Spleen (tissue), 13 donors: ENCODE data around the gene APOL3. TPM values are rescaled to one million over a fixed set of nuclear protein-coding genes. Genes with fewer than 3 reads are reported as not detected.
"Not testable (repeated sequence)": the region's sequence is repeated elsewhere in the genome, so short reads cannot be mapped to it uniquely, and the experiment has no call there.

Source experiments
- DNase-seq: peaks from one replicate; pipeline ENCODE4 v3.0.0-alpha.2; 2020
- H3K27ac ChIP-seq, 8 donors: fragments of 200-600 bp; sonication (generic) in 7 of 8; 1 replicate in 4 of 8; 2 replicates in 4 of 8; pipeline versions ENCODE4 v1.5.0 to v1.8.0; 2016 to 2021; ENCODE audit warnings: inconsistent platforms in 4 of 8, mild to moderate bottlenecking in 4 of 8, moderate library complexity in 1 of 8
- H3K27me3 ChIP-seq, 7 donors: fragments of 200-600 bp; sonication (generic) in 6 of 7; replicated peaks in 1 of 7; 1 replicate in 4 of 7; 2 replicates in 3 of 7; pipeline versions ENCODE4 v1.5.0 to v1.8.0; 2016 to 2021; ENCODE audit warnings: inconsistent platforms in 3 of 7, mild to moderate bottlenecking in 1 of 7
- H3K36me3 ChIP-seq, 6 donors: fragments of 200-600 bp; sonication (generic) in 5 of 6; 1 replicate in 4 of 6; 2 replicates in 2 of 6; pipeline versions ENCODE4 v1.5.0 to v1.8.0; 2016 to 2021; ENCODE audit warnings: inconsistent platforms in 2 of 6
- H3K4me1 ChIP-seq, 6 donors: fragments of 200-600 bp; sonication (generic) in 5 of 6; 1 replicate in 3 of 6; 2 replicates in 3 of 6; pipeline versions ENCODE4 v1.5.0 to v1.8.0; 2016 to 2021; ENCODE audit warnings: inconsistent platforms in 3 of 6
- H3K4me3 ChIP-seq, 8 donors: fragments of 200-600 bp; sonication (generic) in 7 of 8; 1 replicate in 4 of 8; 2 replicates in 4 of 8; pipeline versions ENCODE4 v1.5.0 to v1.8.0; 2016 to 2021; ENCODE audit warnings: inconsistent platforms in 4 of 8, mild to moderate bottlenecking in 4 of 8, moderate library complexity in 2 of 8
- H3K9me3 ChIP-seq, 8 donors: fragments of 200-600 bp; sonication (generic) in 7 of 8; 1 replicate in 4 of 8; 2 replicates in 4 of 8; pipeline versions ENCODE4 v1.5.0 to v1.8.0; 2016 to 2021; ENCODE audit warnings: inconsistent platforms in 4 of 8
- CTCF ChIP-seq, 11 experiments: fragments of 200-600 bp in 7 of 11; fragments of 450-650 bp in 4 of 11; sonication (generic) in 4 of 11; IDR thresholded peaks in 8 of 11; conservative IDR thresholded peaks in 3 of 11; 1 replicate in 7 of 11; 2 replicates in 4 of 11; pipeline versions ENCODE4 v1.4.0 to v1.8.0; 2016 to 2021; ENCODE audit warnings: antibody characterized with exemption in 11 of 11, inconsistent platforms in 4 of 11, mild to moderate bottlenecking in 1 of 11
- POLR2A ChIP-seq, 3 donors: fragments of 450-650 bp; IDR thresholded peaks; one replicate each; pipeline ENCODE4 v1.5.1; 2017; ENCODE audit warnings: antibody characterized with exemption in 3 of 3, mild to moderate bottlenecking in 1 of 3
- POLR2AphosphoS5 ChIP-seq, 3 donors: sonication (generic); formaldehyde crosslinking; IDR thresholded peaks; one replicate each; pipeline ENCODE4 v1.5.1; 2017; ENCODE audit warnings: antibody characterized with exemption in 3 of 3
- WGBS, 5 donors: extraction: QIAGEN DNeasy Blood & Tissue Kit in 3 of 5; methylation state at CpG; one replicate each; pipeline versions ENCODE4 v1.1.5 to v1.1.7; 2013 to 2018; 5-methylcytosine and 5-hydroxymethylcytosine counted together
- intact Hi-C: fragments of 100-400 bp; cut with DNase I; formaldehyde crosslinking; loops from one replicate; pipeline ENCODE4 v1.15.0; 2023; ENCODE audit warnings: low total_unique reads
- long read RNA-seq, 2 donors: transcript quantifications; one replicate each; lab custom pipeline, GENCODE V29; 2026
- polyA plus RNA-seq, 3 donors: library from polyadenylated mRNA; stranded (reverse); fragments of 200-250 nt; gene quantifications; one replicate each; pipeline ENCODE4 v1.2.1, GENCODE V29; 2013
- total RNA-seq, 7 donors: library from RNA; depleted of rRNA in 3 of 7; stranded (reverse); fragments of >200 nt in 3 of 7; fragmentation: NEBNext Ultra II Directional in 4 of 7; extraction: Animal tissue kit (Norgen Biotek cat#: 25700) in 4 of 7; gene quantifications; one replicate each; pipeline versions ENCODE4 v1.1.0 to v1.2.1, GENCODE V29; 2016 to 2021
- donor health status: healthy with polysubstance abuse.
- donor health status: DM: no; HTN: no; CAD: no; lungs with moderate emphysema.
- donor health status: DM: no; HTN: no; CAD: no.
- donor health status: Bipolar disorder and iron deficiency.
- donor health status: healthy.
- donor health status: DM: no; HTN: no; CAD: no.
- donor health status: DM: yes; HTN: yes; CAD: no.

Gene APOL3, protein sequence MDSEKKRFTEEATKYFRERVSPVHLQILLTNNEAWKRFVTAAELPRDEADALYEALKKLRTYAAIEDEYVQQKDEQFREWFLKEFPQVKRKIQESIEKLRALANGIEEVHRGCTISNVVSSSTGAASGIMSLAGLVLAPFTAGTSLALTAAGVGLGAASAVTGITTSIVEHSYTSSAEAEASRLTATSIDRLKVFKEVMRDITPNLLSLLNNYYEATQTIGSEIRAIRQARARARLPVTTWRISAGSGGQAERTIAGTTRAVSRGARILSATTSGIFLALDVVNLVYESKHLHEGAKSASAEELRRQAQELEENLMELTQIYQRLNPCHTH
- total RNA-seq (100 to 1,000 TPM in 5 of 7 donors, 10 to 100 TPM in 2; 82.7 to 146 (median 119) TPM), polyA plus RNA-seq (10 to 100 TPM; 32.6 to 88.3 (median 49.9) TPM)
- long read RNA-seq, donor 1, transcript APOL3-205 (4 exons, 2,214 nt), result major isoform, 8 of 9 reads
- long read RNA-seq, donor 1, partial matches to known transcripts, result 0 of 9 reads
- long read RNA-seq, donor 1, other reads (novel, unspliced or antisense), result 0 of 9 reads
- long read RNA-seq, donor 2, partial matches to known transcripts, result 0 of 6 reads
- long read RNA-seq, donor 2, other reads (novel, unspliced or antisense), result 0 of 6 reads

DNA sequence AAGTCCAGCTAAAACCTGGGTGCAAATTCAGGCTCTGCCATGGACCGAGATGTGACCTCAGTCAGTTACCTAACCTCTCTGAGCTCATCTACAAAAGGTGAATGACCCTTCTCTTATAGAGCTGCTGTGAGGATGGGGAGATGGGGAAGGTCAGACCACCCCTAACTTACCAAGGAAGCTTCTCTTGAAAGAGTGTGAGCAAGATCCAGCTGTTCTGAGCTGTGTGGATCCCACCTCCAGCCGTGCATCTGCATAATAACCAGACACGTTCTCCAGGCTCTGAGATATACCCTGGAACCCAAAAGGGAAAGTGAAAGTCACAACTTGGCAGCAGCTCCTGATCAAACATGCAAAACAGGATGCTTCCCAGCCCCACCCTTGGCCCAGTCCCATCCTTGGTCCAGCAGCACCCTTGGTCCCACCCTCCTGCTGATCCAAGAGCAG lies at the start of gene APOL3:
Gene APOL3, minus strand, starts transcription at position 257 of the 444 bp plus-strand sequence. CDS start 11,700 bp downstream, outside the sequence.
- intact Hi-C loops, result no loop called here
- peak within 1 kb of the TSS; percentile 44 to 84 (median 56) for H3K4me3 ChIP-seq

DNA sequence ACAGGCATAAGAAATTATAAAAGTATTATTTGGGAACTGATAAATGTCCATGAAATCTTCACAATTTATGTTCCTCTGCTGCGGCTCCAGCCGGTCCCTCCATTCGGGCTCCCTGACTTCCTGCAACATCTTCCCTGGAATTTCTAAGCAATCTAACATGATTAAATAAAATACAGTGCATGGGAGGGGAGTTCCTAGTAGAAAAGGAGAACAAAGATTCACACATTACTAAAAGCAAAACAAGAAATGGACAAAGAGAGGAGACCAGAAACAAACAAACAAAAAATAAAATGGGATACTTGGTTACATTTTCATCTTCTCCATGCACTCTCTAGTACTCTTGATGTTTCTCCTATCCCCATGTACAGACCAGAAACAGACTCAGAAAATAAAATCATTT lies 49.7 kb upstream of the APOL3 start:
- peaks cover 6 to 60% (median 32%) of the 10 kb centered on the region in 6 donors for H3K4me1 ChIP-seq

More for the DNA sequence above, at the start of gene APOL3:
- 0 to 11% (median 6%) methylated on average over 2 to 3 of the region's 3 CpGs for WGBS, 5 donors
- Histone ChIP-seq H3K9me3 (no peaks in the 10 kb centered on the region), H3K4me1 (peaks cover 32 to 100% (median 86%) of the 10 kb centered on the region in 6 donors), H3K27me3 (no peaks in the 10 kb centered on the region), H3K36me3 (peaks cover 0 to 5% (median 0%) of the 10 kb centered on the region in 6 donors), H3K27ac (peak within 1 kb of the TSS; percentile 77 to 96 (median 90))
- TF ChIP-seq CTCF (IDR thresholded peaks at IDR 0.05 in 8 of 11, conservative IDR thresholded peaks at IDR 0.05 in 3 of 11) (no peak), POLR2A (IDR thresholded peaks at IDR 0.05) (peak in 2 of 3 donors; percentile 65 to 95), POLR2AphosphoS5 (IDR thresholded peaks at IDR 0.05) (peak in 2 of 3 donors; percentile 79 to 92)
- DNase-seq, result peak; percentile 87

DNA sequence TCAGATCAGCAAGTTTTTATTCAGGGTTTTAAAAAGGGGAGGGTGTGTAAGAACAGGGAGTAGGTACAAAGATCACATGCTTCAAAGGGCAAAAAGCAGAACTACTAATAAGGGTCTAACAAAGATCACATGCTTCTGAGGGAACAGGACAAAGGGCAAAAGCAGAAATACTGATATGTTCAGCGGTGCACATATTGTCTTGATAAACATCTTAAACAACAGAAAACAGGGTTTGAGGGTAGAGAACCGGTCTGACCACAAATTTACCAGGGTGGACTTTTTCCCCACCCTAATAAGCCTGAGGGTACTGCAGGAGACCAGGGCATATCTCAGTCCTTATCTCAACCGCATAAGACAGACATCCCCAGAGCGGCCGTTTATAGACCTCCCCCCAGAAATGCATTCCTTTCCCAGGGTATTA lies 48.9 kb upstream of the APOL3 start:
- H3K4me1 ChIP-seq, result peaks cover 6 to 60% (median 32%) of the 10 kb centered on the region in 6 donors
- DNase-seq, intact Hi-C loops, H3K4me3 ChIP-seq, H3K27me3 ChIP-seq, H3K27ac ChIP-seq, H3K36me3 ChIP-seq: not testable (repeated sequence)
- H3K9me3 ChIP-seq, result peaks cover 0 to 15% (median 0%) of the 10 kb centered on the region in 8 donors
- 60 to 79% (median 71%) methylated on average over 5 of the region's 5 CpGs for WGBS, 5 donors

More for the DNA sequence above, 49.7 kb upstream of the APOL3 start:
- Histone ChIP-seq H3K4me3 (no peak overlapping the region), H3K36me3 (no peaks in the 10 kb centered on the region), H3K27me3 (no peaks in the 10 kb centered on the region), H3K9me3 (peaks cover 0 to 15% (median 0%) of the 10 kb centered on the region in 8 donors), H3K27ac (peak overlapping the region in 1 of 8 donors; percentile 41)
- no peak for DNase-seq
- TF ChIP-seq POLR2AphosphoS5 (IDR thresholded peaks at IDR 0.05) (no peak), POLR2A (IDR thresholded peaks at IDR 0.05) (no peak), CTCF (IDR thresholded peaks at IDR 0.05 in 8 of 11, conservative IDR thresholded peaks at IDR 0.05 in 3 of 11) (no peak)
- 61 to 83% (median 73%) methylated on average over 3 of the region's 3 CpGs for WGBS, 5 donors
- intact Hi-C loops, result no loop called here

- WGBS, 5 donors, result 88 to 100% (median 97%) methylated on average over 1 of the region's 1 CpG
- TF ChIP-seq POLR2AphosphoS5 (IDR thresholded peaks at IDR 0.05) (no peak), CTCF (IDR thresholded peaks at IDR 0.05 in 8 of 11, conservative IDR thresholded peaks at IDR 0.05 in 3 of 11) (no peak), POLR2A (IDR thresholded peaks at IDR 0.05) (no peak)
- H3K27me3 ChIP-seq, result no peaks in the 10 kb centered on the region
- peaks cover 6 to 55% (median 32%) of the 10 kb centered on the region in 6 donors for H3K4me1 ChIP-seq
- intact Hi-C loops, result no loop called here
- peak overlapping the region in 1 of 8 donors; percentile 22 for H3K27ac ChIP-seq
- DNase-seq, result no peak
- peaks cover 0 to 15% (median 0%) of the 10 kb centered on the region in 8 donors for H3K9me3 ChIP-seq
- no peak overlapping the region for H3K4me3 ChIP-seq
- no peaks in the 10 kb centered on the region for H3K36me3 ChIP-seq
Measured at GRCh38 chr22:36208914-36209313, 48.4 kb upstream of the APOL3 start.
